Limb (tissue), 2 donors: ENCODE data around the gene DMC1.
"Not testable (repeated sequence)": the region's sequence is repeated elsewhere in the genome, so short reads cannot be mapped to it uniquely, and the experiment has no call there.

Experiments used
- DNase-seq, 2 donors: peaks; one replicate each; pipeline ENCODE4 v3.0.0-alpha.2; 2016; ENCODE audit errors: extremely low spot score in 2 of 2

DMC1 gene

DNA sequence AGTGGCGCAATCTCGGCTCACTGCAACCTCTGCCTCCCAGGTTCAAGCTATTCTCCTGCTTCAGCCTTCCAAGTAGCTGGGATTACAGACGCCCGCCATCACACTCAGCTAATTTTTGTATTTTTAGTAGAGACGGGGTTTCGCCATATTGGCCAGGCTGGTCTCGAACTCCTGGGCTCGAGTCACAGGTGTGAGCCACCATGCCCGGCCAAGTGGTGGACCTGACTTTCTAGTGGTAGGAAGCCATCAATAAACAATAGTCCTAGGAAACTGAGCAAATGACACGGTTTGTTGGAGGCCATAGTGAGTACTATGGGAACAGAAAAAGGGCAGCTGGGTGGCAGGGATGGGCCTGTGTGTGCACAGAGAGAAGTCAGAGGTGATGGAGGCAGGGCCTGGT is 99.8 kb downstream of the DMC1 start:
- DNase-seq: not testable (repeated sequence)

DNA sequence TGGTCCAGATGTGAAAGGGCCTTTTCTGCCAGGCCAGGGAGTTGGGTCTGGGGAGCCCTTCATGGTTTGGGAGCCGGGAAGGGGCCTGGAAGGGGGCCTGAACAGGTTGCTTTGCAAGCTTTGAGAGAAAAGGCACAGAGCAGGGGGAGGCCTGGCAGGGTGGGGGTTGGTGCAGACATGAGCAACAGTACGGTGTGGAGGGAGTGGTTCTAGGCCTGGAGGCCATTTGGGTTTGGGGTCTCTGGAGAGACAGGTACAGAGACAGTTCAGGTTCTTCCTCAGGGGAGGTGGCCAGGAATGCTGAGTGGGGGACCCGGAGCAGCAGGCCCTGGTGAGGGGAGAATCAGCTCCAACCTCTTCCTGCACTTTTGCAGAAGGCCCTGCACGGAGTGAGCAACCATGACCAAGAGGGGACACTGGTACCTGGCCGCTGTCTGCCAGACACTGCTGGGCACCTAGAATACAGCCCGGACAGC is 100.6 kb downstream of the DMC1 start:
- no peak for DNase-seq
